WTC11 (cell line): Measurements from ENCODE around the gene SEMA3C. TPM values are rescaled to one million over a fixed set of nuclear protein-coding genes. Genes with fewer than 3 reads are reported as not detected.

Source experiments
- ATAC-seq: fragments of 200-7000 bp; cut with Tn5 transposase; 2 replicates; pipeline ENCODE4 v1.10.0; 2021; ENCODE audit warnings: mild to moderate bottlenecking, moderate library complexity
- CTCF ChIA-PET: fragments of 300-600 bp; sonication (Branson Sonifier 250); formaldehyde crosslinking; loops from one replicate; lab custom pipeline; 2021; ENCODE audit warnings: antibody characterized with exemption; lab: Charles Lee
- POLR2A ChIA-PET: fragments of 350-600 bp; sonication (Branson Sonifier 250); formaldehyde crosslinking; loops from one replicate; lab custom pipeline; 2021; ENCODE audit warnings: antibody characterized with exemption; lab: Charles Lee
- DNase-seq: peaks from one replicate; pipeline ENCODE4 v3.0.0; 2021; ENCODE audit warnings: low spot score
- H3K27ac Mint-ChIP-seq: 2 replicates; pipeline ENCODE4 v1.8.0; 2021; ENCODE audit warnings: mixed read lengths
- H3K27me3 Mint-ChIP-seq: 2 replicates; pipeline ENCODE4 v1.8.0; 2021; ENCODE audit warnings: low read depth, mild to moderate bottlenecking, moderate library complexity, mixed read lengths
- H3K36me3 Mint-ChIP-seq: 2 replicates; pipeline ENCODE4 v1.8.0; 2021; ENCODE audit warnings: mixed read lengths
- H3K4me1 Mint-ChIP-seq: 2 replicates; pipeline ENCODE4 v1.8.0; 2022; ENCODE audit warnings: mixed read lengths
- H3K4me3 Mint-ChIP-seq: 2 replicates; pipeline ENCODE4 v1.8.0; 2021; ENCODE audit warnings: mild to moderate bottlenecking, moderate library complexity, mixed read lengths
- H3K9me3 Mint-ChIP-seq: 2 replicates; pipeline ENCODE4 v1.8.0; 2021; ENCODE audit warnings: mixed read lengths
- EMX1 ChIP-seq: fragments of 250-450 bp; sonication (Bioruptor Pico); IDR thresholded peaks from 2 replicates; pipeline ENCODE4 v1.8.0; 2021; ENCODE audit warnings: mild to moderate bottlenecking
- ETV6 ChIP-seq: sonication (generic); formaldehyde crosslinking; IDR thresholded peaks from 2 replicates; pipeline ENCODE4 v1.8.1; 2022; ENCODE audit warnings: mild to moderate bottlenecking, missing genetic modification reagents
- GABPB1 ChIP-seq: sonication (generic); formaldehyde crosslinking; IDR thresholded peaks from 2 replicates; pipeline ENCODE4 v1.8.1; 2023; ENCODE audit warnings: mild to moderate bottlenecking, missing genetic modification reagents
- HMGA2 ChIP-seq: fragments of 250-450 bp; sonication (Bioruptor Pico); IDR thresholded peaks from 2 replicates; pipeline ENCODE4 v1.4.0; 2021; ENCODE audit warnings: mild to moderate bottlenecking, moderate library complexity
- HMGXB4 ChIP-seq: sonication (generic); formaldehyde crosslinking; IDR thresholded peaks from 2 replicates; pipeline ENCODE4 v1.8.1; 2023; ENCODE audit warnings: mild to moderate bottlenecking, moderate library complexity, missing genetic modification reagents
- KAT7 ChIP-seq: sonication (generic); formaldehyde crosslinking; IDR thresholded peaks from 2 replicates; pipeline ENCODE4 v1.8.1; 2023; ENCODE audit warnings: missing genetic modification reagents, mild to moderate bottlenecking, borderline replicate concordance
- NFATC4 ChIP-seq: fragments of 250-450 bp; sonication (Bioruptor Pico); IDR thresholded peaks from 2 replicates; pipeline ENCODE4 v1.9.0; 2021; ENCODE audit warnings: mild to moderate bottlenecking
- PRDM15 ChIP-seq: sonication (generic); formaldehyde crosslinking; IDR thresholded peaks from 2 replicates; pipeline ENCODE4 v1.8.0; 2022; ENCODE audit warnings: missing genetic modification reagents
- PREB ChIP-seq: sonication (generic); formaldehyde crosslinking; IDR thresholded peaks from 2 replicates; pipeline ENCODE4 v1.8.1; 2022; ENCODE audit warnings: mild to moderate bottlenecking, missing genetic modification reagents, moderate library complexity, borderline replicate concordance
- RELA ChIP-seq: sonication (generic); formaldehyde crosslinking; IDR thresholded peaks from 2 replicates; pipeline ENCODE4 v1.8.1; 2022; ENCODE audit warnings: missing genetic modification reagents, mild to moderate bottlenecking, borderline replicate concordance
- RORB ChIP-seq: fragments of 250-450 bp; sonication (Bioruptor Pico); IDR thresholded peaks from 2 replicates; pipeline ENCODE4 v1.9.0; 2021; ENCODE audit warnings: mild to moderate bottlenecking
- SMAD3 ChIP-seq: sonication (generic); formaldehyde crosslinking; IDR thresholded peaks from 2 replicates; pipeline ENCODE4 v1.8.0; 2022; ENCODE audit warnings: missing genetic modification reagents, mild to moderate bottlenecking, borderline replicate concordance
- SP1 ChIP-seq: sonication (generic); formaldehyde crosslinking; conservative IDR thresholded peaks from 2 replicates; pipeline ENCODE4 v1.8.1; 2022; ENCODE audit warnings: missing genetic modification reagents
- STAT6 ChIP-seq: sonication (generic); formaldehyde crosslinking; conservative IDR thresholded peaks from 2 replicates; pipeline ENCODE4 v1.8.1; 2023; ENCODE audit warnings: mild to moderate bottlenecking, low read depth, missing genetic modification reagents, moderate library complexity
- ZNF219 ChIP-seq: sonication (generic); formaldehyde crosslinking; IDR thresholded peaks from 2 replicates; pipeline ENCODE4 v1.8.0; 2023; ENCODE audit warnings: missing genetic modification reagents, mild to moderate bottlenecking, borderline replicate concordance
- total RNA-seq: library from RNA; stranded (reverse); gene quantifications from 3 replicates; pipeline ENCODE4 v1.2.3, GENCODE V29; 2021

Gene SEMA3C
- total RNA-seq, 1 experiment from 2014 or later, result 2.1 TPM

- no peak for TF ChIP-seq PRDM15
These were observed 169.6 kb downstream of the SEMA3C start (continued) for GRCh38 chr7:80749270-80749669.

- peak overlapping the region; percentile 21 for H3K27ac Mint-ChIP-seq
- ATAC-seq, result peak; percentile 69
- CTCF ChIA-PET, result no interaction called here
These were observed 170.3 kb downstream of the SEMA3C start for GRCh38 chr7:80748363-80749042.

GRCh38 chr7:80740778-80741545 lies 177.9 kb downstream of the SEMA3C start:
- Mint-ChIP-seq H3K4me1 (peaks cover 19% of the 10 kb centered on the region), H3K27ac (no peak overlapping the region), H3K4me3 (no peak overlapping the region), H3K27me3 (no peaks in the 10 kb centered on the region), H3K36me3 (no peaks in the 10 kb centered on the region), H3K9me3 (peaks cover under 1% of the 10 kb centered on the region)
- ChIA-PET POLR2A (interaction anchor here (0.7 kb wide), 1 partner anchor 64 kb away, joined by 3 read pairs; no protein-coding TSS in a partner anchor), CTCF (no interaction called here)
- DNase-seq (no peak), ATAC-seq (no peak)
- TF ChIP-seq PRDM15 (no peak), SP1 (CRISPR knock-in tag) (no peak), RELA (CRISPR knock-in tag) (no peak), HMGA2 (CRISPR knock-in tag) (no peak), SMAD3 (CRISPR knock-in tag) (no peak), PREB (CRISPR knock-in tag) (no peak), RORB (CRISPR knock-in tag) (no peak), ZNF219 (CRISPR knock-in tag) (no peak), NFATC4 (CRISPR knock-in tag) (no peak), ETV6 (CRISPR knock-in tag) (no peak), HMGXB4 (CRISPR knock-in tag) (no peak), GABPB1 (no peak), EMX1 (CRISPR knock-in tag) (no peak)

More at GRCh38 chr7:80748363-80749042, 170.3 kb downstream of the SEMA3C start:
- Mint-ChIP-seq H3K4me1 (peaks cover 17% of the 10 kb centered on the region), H3K4me3 (no peak overlapping the region), H3K27me3 (no peaks in the 10 kb centered on the region), H3K36me3 (no peaks in the 10 kb centered on the region), H3K9me3 (no peaks in the 10 kb centered on the region)
- DNase-seq, result no peak
- POLR2A ChIA-PET, result interaction anchor here (0.9 kb wide), 1 partner anchor 19 kb away, joined by 3 read pairs; no protein-coding TSS in a partner anchor
- TF ChIP-seq KAT7 (CRISPR knock-in tag) (no peak), STAT6 (CRISPR knock-in tag) (no peak), NFATC4 (CRISPR knock-in tag) (no peak)
